ENCODE results near the gene MED10.

The MED10 gene, protein sequence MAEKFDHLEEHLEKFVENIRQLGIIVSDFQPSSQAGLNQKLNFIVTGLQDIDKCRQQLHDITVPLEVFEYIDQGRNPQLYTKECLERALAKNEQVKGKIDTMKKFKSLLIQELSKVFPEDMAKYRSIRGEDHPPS

DNA sequence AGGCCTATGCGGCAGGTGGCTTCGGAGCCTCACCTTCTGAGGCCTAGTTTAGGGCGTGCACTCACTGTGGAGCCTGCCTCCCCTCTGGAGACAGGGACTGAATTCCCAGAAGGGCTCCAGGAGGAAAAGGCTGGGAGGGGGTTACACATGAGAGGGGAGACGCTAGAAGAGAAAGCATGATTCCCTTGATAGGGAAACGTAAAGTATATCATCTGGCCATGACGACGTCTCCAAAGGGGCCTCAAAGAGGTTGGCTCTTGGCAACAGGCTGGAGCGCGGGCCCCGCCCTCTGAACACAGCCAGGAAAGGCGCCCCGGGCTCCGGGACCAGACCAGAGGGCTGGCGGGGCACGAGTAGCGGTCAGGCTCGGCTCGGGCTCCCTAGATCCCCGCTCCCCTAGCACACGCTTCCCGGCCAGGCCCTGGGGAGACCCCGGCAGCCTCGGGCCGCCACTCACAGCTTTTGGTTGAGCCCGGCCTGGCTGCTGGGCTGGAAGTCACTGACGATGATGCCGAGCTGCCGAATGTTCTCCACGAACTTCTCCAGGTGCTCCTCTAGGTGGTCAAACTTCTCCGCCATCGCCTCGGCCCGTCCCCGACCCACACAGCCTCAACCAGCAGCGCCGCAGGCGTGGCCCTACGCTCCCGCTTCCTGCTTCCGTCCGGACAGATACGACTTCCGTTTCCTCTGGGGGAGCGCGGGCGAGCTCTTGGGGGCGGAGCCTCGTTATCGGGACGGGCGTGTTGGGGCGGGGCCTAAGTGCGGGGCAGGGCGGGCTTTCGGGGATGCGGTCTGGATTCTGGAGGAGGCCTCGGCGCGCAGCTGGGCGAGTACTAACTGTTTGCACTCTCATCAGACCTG is at the start of gene MED10:
Gene MED10, minus strand, starts transcription at position 643 of the 861 bp plus-strand sequence. Its CDS starts 64 bp downstream, at position 579.
- H3K4me1 ChIP-seq (ENCODE audit: insufficient read depth, low read length) = peaks cover 21% of the 10 kb centered on the region
- no peaks in the 10 kb centered on the region for H3K27me3 ChIP-seq (ENCODE audit: control insufficient read depth in 1 of 2, insufficient read depth in 2 of 2, low read length in 2 of 2)
- peak within 1 kb of the TSS; percentile 81 for H3K27ac ChIP-seq (ENCODE audit: low read depth, low read length)
- no peaks in the 10 kb centered on the region for H3K9me3 ChIP-seq (ENCODE audit: low read length)
- H3K36me3 ChIP-seq (ENCODE audit: insufficient read depth, low read length) = peaks cover 36% of the 10 kb centered on the region
- peak within 1 kb of the TSS; percentile 72 to 94 for H3K4me3 ChIP-seq (ENCODE audit: low read depth in 1 of 2, low read length in 2 of 2)
- peak within 1 kb of the TSS; percentile 63 for H3K9ac ChIP-seq (ENCODE audit: low read length)

GRCh38 chr5:6427694-6428093 is 49.3 kb upstream of the MED10 start:
- H3K4me3 ChIP-seq (ENCODE audit: low read depth in 1 of 2, low read length in 2 of 2) = no peak overlapping the region
- no peak overlapping the region for H3K9ac ChIP-seq (ENCODE audit: low read length)
- H3K36me3 ChIP-seq (ENCODE audit: insufficient read depth, low read length) = no peaks in the 10 kb centered on the region
- H3K27me3 ChIP-seq (ENCODE audit: control insufficient read depth in 1 of 2, insufficient read depth in 2 of 2, low read length in 2 of 2) = no peaks in the 10 kb centered on the region
- peaks cover 9% of the 10 kb centered on the region for H3K4me1 ChIP-seq (ENCODE audit: insufficient read depth, low read length)
- H3K27ac ChIP-seq (ENCODE audit: low read depth, low read length) = no peak overlapping the region
- no peaks in the 10 kb centered on the region for H3K9me3 ChIP-seq (ENCODE audit: low read length)

DNA sequence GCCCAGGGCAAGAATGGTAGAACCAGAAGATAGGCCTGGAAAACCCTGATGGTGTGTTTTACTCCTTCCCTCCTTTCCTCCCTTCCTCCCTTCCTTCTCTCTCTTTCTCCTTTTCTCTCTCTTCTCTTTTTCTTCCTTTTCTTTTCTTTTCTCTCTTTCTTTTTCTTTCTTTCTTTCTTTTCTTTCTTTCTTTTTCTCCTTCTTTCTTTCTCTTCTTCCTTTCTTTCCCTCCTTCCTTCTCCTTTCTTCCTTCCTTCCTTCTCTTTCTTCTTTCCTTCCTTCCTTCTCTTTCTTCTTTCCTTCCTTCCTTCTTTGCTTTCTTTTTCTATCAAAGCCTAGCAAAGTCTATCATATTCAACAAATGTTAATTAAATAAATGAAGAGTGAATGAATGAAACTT is 46.4 kb upstream of the MED10 start:
- Histone ChIP-seq H3K36me3 (ENCODE audit: insufficient read depth, low read length) (no peaks in the 10 kb centered on the region), H3K4me3 (ENCODE audit: low read depth in 1 of 2, low read length in 2 of 2) (no peak overlapping the region), H3K9me3 (ENCODE audit: low read length) (no peaks in the 10 kb centered on the region), H3K9ac (ENCODE audit: low read length) (no peak overlapping the region), H3K27me3 (ENCODE audit: control insufficient read depth in 1 of 2, insufficient read depth in 2 of 2, low read length in 2 of 2) (no peaks in the 10 kb centered on the region), H3K27ac (ENCODE audit: low read depth, low read length) (no peak overlapping the region), H3K4me1 (ENCODE audit: insufficient read depth, low read length) (peaks cover 9% of the 10 kb centered on the region)

- no peak overlapping the region for H3K4me3 ChIP-seq (ENCODE audit: low read depth in 1 of 2, low read length in 2 of 2)
- H3K9me3 ChIP-seq (ENCODE audit: low read length) = no peaks in the 10 kb centered on the region
- peaks cover 9% of the 10 kb centered on the region for H3K4me1 ChIP-seq (ENCODE audit: insufficient read depth, low read length)
- H3K36me3 ChIP-seq (ENCODE audit: insufficient read depth, low read length) = no peaks in the 10 kb centered on the region
- H3K27me3 ChIP-seq (ENCODE audit: control insufficient read depth in 1 of 2, insufficient read depth in 2 of 2, low read length in 2 of 2) = no peaks in the 10 kb centered on the region
- no peak overlapping the region for H3K9ac ChIP-seq (ENCODE audit: low read length)
- no peak overlapping the region for H3K27ac ChIP-seq (ENCODE audit: low read depth, low read length)
These were observed 45.8 kb upstream of the MED10 start for GRCh38 chr5:6424110-6424659.

- no peak overlapping the region for H3K9ac ChIP-seq (ENCODE audit: low read length)
- no peak overlapping the region for H3K27ac ChIP-seq (ENCODE audit: low read depth, low read length)
- H3K36me3 ChIP-seq (ENCODE audit: insufficient read depth, low read length) = no peaks in the 10 kb centered on the region
- no peaks in the 10 kb centered on the region for H3K9me3 ChIP-seq (ENCODE audit: low read length)
- H3K27me3 ChIP-seq (ENCODE audit: control insufficient read depth in 1 of 2, insufficient read depth in 2 of 2, low read length in 2 of 2) = no peaks in the 10 kb centered on the region
- peaks cover 13% of the 10 kb centered on the region for H3K4me1 ChIP-seq (ENCODE audit: insufficient read depth, low read length)
- H3K4me3 ChIP-seq (ENCODE audit: low read depth in 1 of 2, low read length in 2 of 2) = no peak overlapping the region
These were observed 45.2 kb upstream of the MED10 start for GRCh38 chr5:6423327-6424109.

DNA sequence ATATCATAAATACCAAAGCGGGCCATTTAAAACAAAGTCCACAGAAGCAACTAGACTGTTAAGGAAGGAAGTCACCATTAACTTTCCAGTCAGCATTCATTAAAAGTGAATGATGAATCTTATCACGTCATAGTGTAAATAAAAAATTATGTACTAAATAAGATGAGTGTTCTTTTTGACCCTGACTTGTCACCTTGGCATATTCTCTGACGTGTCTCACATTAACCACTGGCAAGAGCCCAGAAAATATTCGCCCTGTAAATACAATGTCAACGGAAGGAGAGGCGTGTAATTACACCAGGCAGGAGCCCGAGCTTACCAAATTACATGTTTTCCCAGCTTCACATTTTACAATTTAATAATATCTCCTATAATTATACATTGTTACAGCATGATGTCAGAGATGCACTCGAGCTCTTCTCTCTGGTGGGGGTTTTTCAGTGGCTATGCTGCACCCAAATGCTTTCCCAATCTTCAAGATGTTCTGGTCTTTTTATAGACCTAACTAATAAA is 41.0 kb upstream of the MED10 start:
- no peak overlapping the region for H3K4me3 ChIP-seq (ENCODE audit: low read depth in 1 of 2, low read length in 2 of 2)
- H3K9ac ChIP-seq (ENCODE audit: low read length) = no peak overlapping the region
- peak overlapping the region; percentile 3 for H3K27ac ChIP-seq (ENCODE audit: low read depth, low read length)
- no peaks in the 10 kb centered on the region for H3K36me3 ChIP-seq (ENCODE audit: insufficient read depth, low read length)
- H3K9me3 ChIP-seq (ENCODE audit: low read length) = no peaks in the 10 kb centered on the region
- H3K4me1 ChIP-seq (ENCODE audit: insufficient read depth, low read length) = peaks cover 13% of the 10 kb centered on the region
- no peaks in the 10 kb centered on the region for H3K27me3 ChIP-seq (ENCODE audit: control insufficient read depth in 1 of 2, insufficient read depth in 2 of 2, low read length in 2 of 2)

- Histone ChIP-seq H3K9ac (ENCODE audit: low read length) (no peak overlapping the region), H3K36me3 (ENCODE audit: insufficient read depth, low read length) (no peaks in the 10 kb centered on the region), H3K4me1 (ENCODE audit: insufficient read depth, low read length) (peaks cover 13% of the 10 kb centered on the region), H3K27me3 (ENCODE audit: control insufficient read depth in 1 of 2, insufficient read depth in 2 of 2, low read length in 2 of 2) (no peaks in the 10 kb centered on the region), H3K9me3 (ENCODE audit: low read length) (no peaks in the 10 kb centered on the region), H3K4me3 (ENCODE audit: low read depth in 1 of 2, low read length in 2 of 2) (no peak overlapping the region), H3K27ac (ENCODE audit: low read depth, low read length) (no peak overlapping the region)
These were observed 40.4 kb upstream of the MED10 start for GRCh38 chr5:6418679-6419276.

- H3K27me3 ChIP-seq (ENCODE audit: control insufficient read depth in 1 of 2, insufficient read depth in 2 of 2, low read length in 2 of 2) = no peaks in the 10 kb centered on the region
- H3K9ac ChIP-seq (ENCODE audit: low read length) = no peak overlapping the region
- no peak overlapping the region for H3K4me3 ChIP-seq (ENCODE audit: low read depth in 1 of 2, low read length in 2 of 2)
- peaks cover 13% of the 10 kb centered on the region for H3K4me1 ChIP-seq (ENCODE audit: insufficient read depth, low read length)
- no peak overlapping the region for H3K27ac ChIP-seq (ENCODE audit: low read depth, low read length)
- H3K36me3 ChIP-seq (ENCODE audit: insufficient read depth, low read length) = no peaks in the 10 kb centered on the region
- H3K9me3 ChIP-seq (ENCODE audit: low read length) = no peaks in the 10 kb centered on the region
These were observed 39.3 kb upstream of the MED10 start for GRCh38 chr5:6417657-6418056.

DNA sequence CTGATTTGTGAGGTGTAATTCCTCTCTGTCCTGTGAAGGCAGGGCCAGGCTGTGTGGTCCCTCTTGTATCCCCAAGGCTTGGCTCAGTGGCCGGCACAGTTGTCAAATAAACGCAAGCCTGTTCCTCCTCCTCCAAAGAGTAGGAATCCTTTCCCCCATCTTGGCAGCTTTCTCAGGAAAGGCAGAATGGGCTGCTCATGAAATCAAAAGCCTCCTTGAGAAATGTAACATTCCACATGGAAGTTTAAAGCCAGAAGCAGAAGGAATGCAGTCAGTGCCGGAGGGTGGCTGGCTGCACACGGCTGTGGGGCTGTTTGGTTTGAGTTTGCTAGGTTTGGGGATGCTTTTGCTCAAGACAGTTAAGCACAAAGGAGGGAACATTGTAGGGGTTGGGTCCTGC is 34.5 kb upstream of the MED10 start:
- Histone ChIP-seq H3K9ac (ENCODE audit: low read length) (no peak overlapping the region), H3K27me3 (ENCODE audit: control insufficient read depth in 1 of 2, insufficient read depth in 2 of 2, low read length in 2 of 2) (no peaks in the 10 kb centered on the region)

GRCh38 chr5:6411141-6411540 is 32.8 kb upstream of the MED10 start:
- Histone ChIP-seq H3K4me3 (ENCODE audit: low read depth in 1 of 2, low read length in 2 of 2) (no peak overlapping the region), H3K27me3 (ENCODE audit: control insufficient read depth in 1 of 2, insufficient read depth in 2 of 2, low read length in 2 of 2) (peaks cover 0 to 4% of the 10 kb centered on the region in 2 donors), H3K9me3 (ENCODE audit: low read length) (no peaks in the 10 kb centered on the region)

More for the DNA sequence above, 34.5 kb upstream of the MED10 start:
- Histone ChIP-seq H3K27ac (ENCODE audit: low read depth, low read length) (no peak overlapping the region), H3K4me3 (ENCODE audit: low read depth in 1 of 2, low read length in 2 of 2) (no peak overlapping the region), H3K9me3 (ENCODE audit: low read length) (no peaks in the 10 kb centered on the region), H3K36me3 (ENCODE audit: insufficient read depth, low read length) (no peaks in the 10 kb centered on the region), H3K4me1 (ENCODE audit: insufficient read depth, low read length) (no peaks in the 10 kb centered on the region)

DNA sequence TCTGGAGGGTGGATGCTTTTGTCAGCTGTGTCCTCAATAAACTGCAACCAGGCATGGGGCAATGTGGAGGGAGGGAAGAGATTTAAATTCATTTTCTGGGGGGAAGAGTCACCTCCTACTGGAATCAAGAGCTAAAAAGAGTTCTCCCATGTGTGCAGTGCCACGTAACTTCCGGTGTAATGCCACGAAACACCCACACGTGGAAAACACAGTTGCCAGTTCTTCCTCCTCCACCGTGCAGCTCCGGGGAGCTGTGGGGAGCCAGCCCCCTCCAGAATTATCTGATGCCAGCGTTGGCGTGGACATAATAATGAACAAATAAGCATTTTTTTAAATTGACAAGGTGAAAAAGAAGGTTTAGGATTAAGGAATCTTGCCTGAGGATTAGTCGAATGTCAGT is 32.1 kb upstream of the MED10 start:
- H3K9me3 ChIP-seq (ENCODE audit: low read length) = no peaks in the 10 kb centered on the region
- no peak overlapping the region for H3K9ac ChIP-seq (ENCODE audit: low read length)
- H3K27ac ChIP-seq (ENCODE audit: low read depth, low read length) = no peak overlapping the region

More at GRCh38 chr5:6411141-6411540, 32.8 kb upstream of the MED10 start:
- Histone ChIP-seq H3K4me1 (ENCODE audit: insufficient read depth, low read length) (no peaks in the 10 kb centered on the region), H3K36me3 (ENCODE audit: insufficient read depth, low read length) (no peaks in the 10 kb centered on the region), H3K9ac (ENCODE audit: low read length) (no peak overlapping the region), H3K27ac (ENCODE audit: low read depth, low read length) (no peak overlapping the region)

More for the DNA sequence above, 32.1 kb upstream of the MED10 start:
- Histone ChIP-seq H3K36me3 (ENCODE audit: insufficient read depth, low read length) (no peaks in the 10 kb centered on the region), H3K4me3 (ENCODE audit: low read depth in 1 of 2, low read length in 2 of 2) (no peak overlapping the region), H3K4me1 (ENCODE audit: insufficient read depth, low read length) (no peaks in the 10 kb centered on the region), H3K27me3 (ENCODE audit: control insufficient read depth in 1 of 2, insufficient read depth in 2 of 2, low read length in 2 of 2) (peaks cover 0 to 4% of the 10 kb centered on the region in 2 donors)
